Right lobe of liver (tissue), 4 donors: ENCODE measurements around the gene PKD2.

Source experiments
- POLR2A ChIP-seq: fragments of 450-650 bp; IDR thresholded peaks from one replicate; pipeline ENCODE4 v1.6.1; 2017; ENCODE audit warnings: antibody characterized with exemption, mild to moderate bottlenecking
- TF ChIP-seq, protein P1 (sequence below), 4 donors: fragments of 200-600 bp in 3 of 4; fragments of 450-650 bp in 1 of 4; IDR thresholded peaks; one replicate each; pipeline versions ENCODE4 v1.5.1 to v1.8.0; 2016 to 2022; ENCODE audit warnings: antibody characterized with exemption in 4 of 4, mild to moderate bottlenecking in 2 of 4
- donor health status: DM: no; HTN: no; CAD: no.
- donor health status: DM: no; HTN: no; CAD: no.
- donor health status: DM: no; HTN: yes; CAD: no.

DNA sequence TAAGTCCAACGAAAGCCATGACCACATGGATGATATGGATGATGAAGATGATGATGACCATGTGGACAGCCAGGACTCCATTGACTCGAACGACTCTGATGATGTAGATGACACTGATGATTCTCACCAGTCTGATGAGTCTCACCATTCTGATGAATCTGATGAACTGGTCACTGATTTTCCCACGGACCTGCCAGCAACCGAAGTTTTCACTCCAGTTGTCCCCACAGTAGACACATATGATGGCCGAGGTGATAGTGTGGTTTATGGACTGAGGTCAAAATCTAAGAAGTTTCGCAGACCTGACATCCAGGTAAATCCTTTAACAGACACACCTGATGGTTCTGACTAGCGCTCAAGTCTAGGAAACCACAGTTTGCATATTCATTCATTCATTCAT is 25.9 kb upstream of the PKD2 start:
- TF ChIP-seq, protein P1, sequence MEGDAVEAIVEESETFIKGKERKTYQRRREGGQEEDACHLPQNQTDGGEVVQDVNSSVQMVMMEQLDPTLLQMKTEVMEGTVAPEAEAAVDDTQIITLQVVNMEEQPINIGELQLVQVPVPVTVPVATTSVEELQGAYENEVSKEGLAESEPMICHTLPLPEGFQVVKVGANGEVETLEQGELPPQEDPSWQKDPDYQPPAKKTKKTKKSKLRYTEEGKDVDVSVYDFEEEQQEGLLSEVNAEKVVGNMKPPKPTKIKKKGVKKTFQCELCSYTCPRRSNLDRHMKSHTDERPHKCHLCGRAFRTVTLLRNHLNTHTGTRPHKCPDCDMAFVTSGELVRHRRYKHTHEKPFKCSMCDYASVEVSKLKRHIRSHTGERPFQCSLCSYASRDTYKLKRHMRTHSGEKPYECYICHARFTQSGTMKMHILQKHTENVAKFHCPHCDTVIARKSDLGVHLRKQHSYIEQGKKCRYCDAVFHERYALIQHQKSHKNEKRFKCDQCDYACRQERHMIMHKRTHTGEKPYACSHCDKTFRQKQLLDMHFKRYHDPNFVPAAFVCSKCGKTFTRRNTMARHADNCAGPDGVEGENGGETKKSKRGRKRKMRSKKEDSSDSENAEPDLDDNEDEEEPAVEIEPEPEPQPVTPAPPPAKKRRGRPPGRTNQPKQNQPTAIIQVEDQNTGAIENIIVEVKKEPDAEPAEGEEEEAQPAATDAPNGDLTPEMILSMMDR (IDR thresholded peaks at IDR 0.05): no peak
- TF ChIP-seq POLR2A: no peak
